K562 (cell line): ENCODE results near the gene TRIM71. TPM values are rescaled to one million over a fixed set of nuclear protein-coding genes. Genes with fewer than 3 reads are reported as not detected.

Source experiments
- ATF7 ChIP-seq: fragments of 450-650 bp; IDR thresholded peaks from 2 replicates; pipeline ENCODE4 v1.7.1; 2014; ENCODE audit warnings: mild to moderate bottlenecking, moderate library complexity
- CTBP1 ChIP-seq: fragments of 450-650 bp; IDR thresholded peaks from 2 replicates; pipeline ENCODE4 v1.6.1; 2016; ENCODE audit warnings: borderline replicate concordance
- EHMT2 ChIP-seq: fragments of 450-650 bp; IDR thresholded peaks from 2 replicates; pipeline ENCODE4 v1.6.1; 2018; ENCODE audit warnings: antibody characterized with exemption
- FOXO4 ChIP-seq: fragments of 450-650 bp; formaldehyde crosslinking; IDR thresholded peaks from 2 replicates; pipeline ENCODE4 v1.4.0; 2020; ENCODE audit warnings: mild to moderate bottlenecking, moderate library complexity
- HDAC1 ChIP-seq, 2 experiments: fragments of 450-650 bp; IDR thresholded peaks; 2 replicates each; pipeline ENCODE4 v1.6.1; 2016 to 2017; ENCODE audit warnings: inconsistent platforms in 1 of 2, mild to moderate bottlenecking in 1 of 2, moderate library complexity in 1 of 2
- HDAC2 ChIP-seq: fragments of 450-650 bp; IDR thresholded peaks from 2 replicates; pipeline ENCODE4 v1.6.1; 2016; ENCODE audit warnings: mild to moderate bottlenecking
- MBD2 ChIP-seq: sonication (generic); IDR thresholded peaks from 2 replicates; pipeline ENCODE4 v1.6.1; 2016; ENCODE audit warnings: low read depth, borderline replicate concordance
- MEIS2 ChIP-seq: fragments of 450-650 bp; IDR thresholded peaks from 2 replicates; pipeline ENCODE4 v1.6.1; 2014; ENCODE audit warnings: mild to moderate bottlenecking; ENCODE audit not compliant: partially characterized antibody
- NBN ChIP-seq: fragments of 450-650 bp; IDR thresholded peaks from 2 replicates; pipeline ENCODE4 v1.6.1; 2016; ENCODE audit warnings: low read depth, mild to moderate bottlenecking
- PKNOX1 ChIP-seq: fragments of 450-650 bp; IDR thresholded peaks from 2 replicates; pipeline ENCODE4 v1.6.1; 2016
- TAF1 ChIP-seq: IDR thresholded peaks from 2 replicates; pipeline ENCODE4 v1.6.1; 2011; ENCODE audit warnings: mild to moderate bottlenecking, low read length, moderate library complexity; ENCODE audit not compliant: insufficient read depth, control insufficient read depth, severe bottlenecking; ENCODE audit errors: extremely low read depth
- TEAD1 ChIP-seq, 2 experiments: fragments of 450-650 bp in 1 of 2; sonication (generic) in 1 of 2; formaldehyde crosslinking; IDR thresholded peaks; 2 replicates each; pipeline versions ENCODE4 v1.4.0 to v1.8.0; 2020 to 2022; ENCODE audit warnings: mild to moderate bottlenecking in 2 of 2, missing genetic modification reagents in 1 of 2
- VEZF1 ChIP-seq: fragments of 200-800 bp; sonication (Bioruptor generic); IDR thresholded peaks from 2 replicates; pipeline ENCODE4 v1.6.1; 2017; ENCODE audit warnings: missing genetic modification characterization, missing compliant biosample characterization
- ZNF124 ChIP-seq: sonication (generic); formaldehyde crosslinking; IDR thresholded peaks from 2 replicates; pipeline ENCODE4 v1.8.1; 2022; ENCODE audit warnings: missing genetic modification reagents
- ZNF165 ChIP-seq: fragments of 250-450 bp; sonication (Bioruptor Pico); IDR thresholded peaks from 2 replicates; pipeline ENCODE4 v1.4.0; 2020; ENCODE audit warnings: borderline replicate concordance
- ZNF318 ChIP-seq, 2 experiments: fragments of 450-650 bp; IDR thresholded peaks; 2 replicates each; pipeline ENCODE4 v1.6.1; 2016; ENCODE audit warnings: mild to moderate bottlenecking in 2 of 2, borderline replicate concordance in 1 of 2, low read depth in 1 of 2, moderate library complexity in 1 of 2
- polyA plus RNA-seq, 8 experiments: library from polyadenylated mRNA; depleted of rRNA in 4 of 8; stranded (reverse) in 5 of 8; unstranded in 3 of 8; fragments of >200 nt; fragmentation: Nextera tagmentation in 2 of 8; fragmentation: Illumina TruSeq in 1 of 8; extraction: Ambion mirVana in 2 of 8; extraction: Trizol in 1 of 8; gene quantifications; 2 replicates each; pipeline versions ENCODE4 v1.2.1 to v1.2.3, GENCODE V29; 2011 to 2014; ENCODE audit warnings: inconsistent platforms in 1 of 8, missing spikeins in 1 of 8
- total RNA-seq, 7 experiments: library from RNA; depleted of rRNA in 6 of 7; stranded (reverse); fragments of >200 nt in 6 of 7; fragmentation: Illumina TruSeq in 2 of 7; extraction: Trizol in 2 of 7; gene quantifications; 2 replicates each; pipeline versions ENCODE4 v1.2.1 to v1.2.3, GENCODE V29; 2011 to 2021; ENCODE audit warnings: low replicate concordance in 1 of 7

TRIM71 gene
- total and polyA plus RNA-seq, 9 of the 15 experiments (the other 6 are each of a cell fraction or from before 2014, with no cell fraction given) = 0.04 to 0.11 TPM; not detected in 7

- no peak for TF ChIP-seq FOXO4 (CRISPR knock-in tag)
- TF ChIP-seq NBN = no peak
- peak in 1 of 2 experiments; percentile 36; a peak in 1 of 4 replicates for TF ChIP-seq HDAC1 (IDR thresholded peaks at IDR 0.05)
- peak; percentile 69 for TF ChIP-seq MEIS2
- no peak for TF ChIP-seq ZNF124
- 0 out of 2 replicates have a peak, but pooled peaks have one; percentile 23 for TF ChIP-seq MBD2
- no peak for TF ChIP-seq ZNF165 (CRISPR knock-in tag)
- TF ChIP-seq ZNF318 (IDR thresholded peaks at IDR 0.05; ENCODE audit: borderline replicate concordance in 1 of 2, low read depth in 1 of 2) = 0 out of 4 replicates have a peak, but pooled peaks of 1 of the 2 experiments have one; percentile 44
- 0 out of 4 replicates have a peak, but pooled peaks of 1 of the 2 experiments have one; percentile 14 for TF ChIP-seq TEAD1 (CRISPR knock-in tag; IDR thresholded peaks at IDR 0.05)
- TF ChIP-seq CTBP1 = peak; percentile 71; the same call in 1 of the 2 replicates
- peak; percentile 65 for TF ChIP-seq PKNOX1
- no peak for TF ChIP-seq EHMT2
- TF ChIP-seq TAF1 = no peak
- TF ChIP-seq HDAC2 = peak; percentile 42; the same call in 1 of the 2 replicates
- TF ChIP-seq ATF7 = peak; percentile 56; the same call in 1 of the 2 replicates
- TF ChIP-seq VEZF1 (CRISPR knock-in tag) = peak; percentile 93
Measured at GRCh38 chr3:32848215-32848614, 30.4 kb downstream of the TRIM71 start (continued).
